HG02870 (cell line): Measurements from ENCODE around the gene LRIG2.
"Not testable (repeated sequence)": the region's sequence is repeated elsewhere in the genome, so short reads cannot be mapped to it uniquely, and the experiment has no call there.

Source experiments
- ATAC-seq: cut with Tn5 transposase; IDR thresholded peaks from one replicate; pipeline ENCODE4 v1.9.1; 2021; ENCODE audit warnings: mild to moderate bottlenecking, moderate library complexity; ENCODE audit not compliant: unreplicated experiment

The LRIG2 gene

DNA sequence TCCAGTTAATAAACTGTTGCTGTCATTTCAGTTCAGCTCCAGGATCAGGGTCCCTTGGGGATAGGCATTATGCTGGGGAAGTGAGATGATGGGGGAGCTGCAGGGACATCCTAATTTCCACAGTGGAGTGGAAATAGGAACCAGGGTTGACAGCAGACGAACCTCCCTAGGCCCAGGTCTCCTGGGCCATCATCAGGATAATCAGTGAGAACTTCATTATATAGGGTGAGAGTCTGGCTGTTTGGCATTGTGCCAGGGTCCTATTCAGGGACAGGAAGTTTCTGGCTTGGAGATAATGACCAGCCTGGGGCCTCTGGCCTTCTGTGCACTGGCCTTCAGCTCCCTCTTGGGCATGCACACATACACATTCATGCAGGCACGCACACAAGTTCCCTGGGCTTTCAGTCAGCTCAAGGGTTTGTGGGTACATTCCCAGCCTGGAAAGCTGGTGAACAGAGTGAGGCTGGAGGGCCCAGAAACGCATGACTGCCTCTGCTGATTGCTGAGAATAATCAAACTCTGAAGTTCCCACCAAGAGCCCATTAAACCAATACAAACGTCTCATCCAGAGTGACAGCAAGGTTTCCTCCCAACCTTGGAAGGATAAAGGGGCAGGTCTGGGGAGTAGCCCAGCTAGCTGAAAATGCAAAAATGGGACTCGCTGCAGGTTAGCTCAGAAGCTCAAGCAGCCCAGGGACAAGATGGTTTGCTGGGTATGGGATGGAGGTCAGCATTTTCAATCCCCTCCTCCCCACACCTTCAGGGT is 13.9 kb upstream of the LRIG2 start:
- no peak for ATAC-seq

DNA sequence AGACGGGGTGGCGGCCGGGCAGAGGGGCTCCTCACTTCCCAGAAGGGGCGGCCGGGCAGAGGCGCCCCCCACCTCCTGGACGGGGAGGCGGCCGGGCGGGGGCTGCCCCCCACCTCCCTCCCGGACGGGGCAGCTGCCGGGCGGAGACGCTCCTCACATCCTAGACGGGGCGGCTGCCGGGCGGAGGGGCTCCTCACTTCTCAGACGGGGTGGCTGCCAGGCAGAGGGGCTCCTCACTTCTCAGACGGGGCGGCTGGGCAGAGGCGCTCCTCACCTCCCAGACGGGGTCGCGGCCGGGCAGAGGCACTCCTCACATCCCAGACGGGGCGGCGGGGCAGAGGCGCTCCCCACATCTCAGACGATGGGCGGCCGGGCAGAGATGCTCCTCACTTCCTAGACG is 9.5 kb upstream of the LRIG2 start:
- ATAC-seq, result not testable (repeated sequence)

DNA sequence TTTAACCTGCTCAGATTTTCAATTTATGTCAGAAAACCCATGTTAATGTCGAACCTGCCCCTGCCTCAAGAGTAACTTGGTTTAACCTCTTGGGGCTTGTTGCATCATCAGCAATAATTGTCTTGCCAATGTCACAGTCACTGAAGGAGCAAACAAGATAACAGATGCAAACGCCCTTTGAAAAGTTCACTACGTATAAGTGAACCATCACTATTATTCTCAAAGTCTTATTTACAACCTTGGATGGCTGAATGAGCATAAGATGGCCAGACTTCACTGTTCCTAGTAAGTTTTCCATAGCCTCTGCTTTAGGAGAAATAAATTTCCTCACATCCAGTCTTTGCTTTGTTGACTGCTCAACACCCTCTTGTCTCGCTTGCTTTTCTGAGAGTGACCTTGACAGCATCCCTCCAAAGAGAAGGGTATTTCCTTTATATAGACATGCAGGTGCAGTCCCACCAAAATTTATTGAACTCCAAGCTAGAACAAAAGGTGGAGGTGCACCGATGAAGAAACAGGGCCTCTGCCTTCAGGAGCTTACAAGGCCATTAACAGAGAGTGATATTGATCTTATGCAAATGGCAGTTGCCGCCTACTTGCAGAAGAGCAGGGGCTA is 749 bp upstream of the LRIG2 start:
- no peak for ATAC-seq

DNA sequence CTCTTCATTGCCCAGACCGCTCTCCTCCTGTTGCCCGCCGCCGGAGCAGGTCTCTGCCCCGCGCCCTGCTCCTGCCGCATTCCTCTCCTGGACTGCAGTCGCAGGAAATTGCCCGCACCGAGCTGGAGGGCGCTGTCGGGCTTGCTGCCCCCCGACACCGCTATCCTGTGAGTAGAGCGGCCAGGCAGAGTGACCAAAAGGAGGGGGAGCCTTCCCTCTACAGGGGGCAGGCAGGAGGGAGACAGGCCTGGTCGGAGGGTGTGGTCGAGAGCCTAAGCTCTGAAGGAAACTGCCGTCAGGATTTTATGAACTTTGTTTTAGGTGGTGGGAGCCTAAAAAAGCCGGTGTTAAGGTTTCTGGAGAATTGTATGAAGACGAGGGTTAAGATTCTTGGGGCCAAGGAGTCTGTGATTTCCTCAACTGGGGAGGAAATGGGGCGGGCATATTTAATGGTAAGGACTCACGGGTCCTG is 517 bp downstream of the LRIG2 start:
- peak; percentile 8 for ATAC-seq

DNA sequence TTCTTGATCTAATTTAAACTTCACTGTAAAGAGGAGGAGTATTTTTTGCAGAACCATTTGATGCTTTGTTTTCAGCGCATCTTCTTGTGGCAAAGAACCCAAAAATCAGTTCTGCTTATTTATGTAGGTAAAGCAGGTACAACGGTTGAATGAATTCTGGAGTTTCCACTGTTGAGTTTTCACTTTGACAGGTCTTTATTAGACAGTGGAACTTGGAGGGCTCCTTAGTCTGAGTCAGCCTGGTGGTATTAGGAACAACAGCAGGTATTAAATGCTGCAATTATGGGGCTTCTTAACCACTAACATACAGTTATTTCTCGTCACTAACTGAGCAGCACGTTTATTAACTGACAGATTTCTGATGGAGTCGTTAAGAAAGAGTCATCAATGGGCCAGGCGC is 1.2 kb downstream of the LRIG2 start:
- ATAC-seq, result no peak

DNA sequence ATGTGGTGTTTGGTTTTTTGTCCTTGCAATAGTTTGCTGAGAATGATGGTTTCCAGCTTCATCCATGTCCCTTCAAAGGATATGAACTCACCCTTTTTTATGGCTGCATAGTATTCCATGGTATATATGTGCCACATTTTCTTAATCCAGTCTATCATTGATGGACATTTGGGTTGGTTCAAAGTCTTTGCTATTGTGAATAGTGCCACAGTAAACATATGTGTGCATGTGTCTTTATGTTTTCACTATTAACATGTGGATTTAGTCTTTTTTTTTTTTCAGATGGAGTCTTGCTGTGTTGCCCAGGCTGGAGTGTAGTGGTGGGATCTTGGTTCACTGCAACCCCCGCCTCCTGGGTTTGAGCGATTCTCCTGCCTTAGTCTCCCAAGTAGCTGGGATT is 5.0 kb downstream of the LRIG2 start:
- ATAC-seq, result not testable (repeated sequence)

DNA sequence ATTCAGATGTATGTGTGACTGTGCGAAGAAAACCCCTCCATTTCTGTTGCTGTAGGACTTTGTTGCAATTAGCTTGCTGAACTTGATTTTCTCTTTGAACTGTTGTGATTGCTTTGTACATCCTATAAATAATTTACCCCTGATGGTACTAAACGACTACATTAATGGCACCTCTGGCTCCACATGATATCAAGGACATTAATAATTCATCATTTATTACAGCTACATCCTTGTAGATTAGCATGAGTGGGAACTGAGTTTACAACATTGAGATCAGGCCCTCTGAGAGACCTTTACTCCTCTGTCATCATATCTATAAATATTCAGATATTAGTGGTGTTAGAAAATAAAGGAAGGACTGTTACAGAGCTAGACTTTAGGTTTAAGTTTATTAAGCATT is 13.5 kb downstream of the LRIG2 start:
- ATAC-seq, result no peak

DNA sequence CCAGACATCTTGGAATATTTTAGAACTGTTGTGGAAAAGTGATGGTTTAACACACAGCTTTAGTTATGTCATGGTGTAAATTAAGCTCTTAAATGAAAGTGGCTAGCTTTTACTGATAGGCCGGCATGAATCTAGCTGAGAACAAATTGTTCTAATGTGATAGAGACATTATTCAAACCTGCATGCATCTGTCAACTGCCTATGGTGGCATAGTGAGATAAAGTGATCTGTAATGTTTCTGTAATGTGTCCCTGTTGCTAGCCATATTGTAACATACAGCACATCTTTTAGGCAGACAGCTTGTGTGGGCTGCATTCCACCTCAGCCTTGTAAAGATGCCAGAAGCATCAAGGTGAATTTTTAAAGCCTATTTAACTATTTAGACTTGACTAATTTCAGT is 16.0 kb downstream of the LRIG2 start:
- no peak for ATAC-seq

DNA sequence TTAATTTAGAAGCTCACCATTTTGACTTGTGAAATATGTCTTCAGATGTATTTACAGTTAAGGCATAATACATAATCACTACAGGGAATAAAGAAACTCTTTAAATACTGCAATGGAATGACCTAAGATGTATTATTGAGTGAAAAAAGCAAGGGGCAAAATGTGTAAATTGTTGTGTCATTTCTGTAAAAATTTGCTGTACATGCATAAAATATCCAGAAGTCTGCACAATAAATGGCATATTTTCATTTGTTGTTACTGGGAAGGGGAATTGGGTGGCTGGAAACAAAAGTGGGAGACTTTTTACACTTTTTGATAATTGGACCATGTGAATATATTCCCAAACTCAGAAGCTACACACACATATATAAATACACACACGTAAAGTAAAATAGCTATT is 17.1 kb downstream of the LRIG2 start:
- no peak for ATAC-seq

DNA sequence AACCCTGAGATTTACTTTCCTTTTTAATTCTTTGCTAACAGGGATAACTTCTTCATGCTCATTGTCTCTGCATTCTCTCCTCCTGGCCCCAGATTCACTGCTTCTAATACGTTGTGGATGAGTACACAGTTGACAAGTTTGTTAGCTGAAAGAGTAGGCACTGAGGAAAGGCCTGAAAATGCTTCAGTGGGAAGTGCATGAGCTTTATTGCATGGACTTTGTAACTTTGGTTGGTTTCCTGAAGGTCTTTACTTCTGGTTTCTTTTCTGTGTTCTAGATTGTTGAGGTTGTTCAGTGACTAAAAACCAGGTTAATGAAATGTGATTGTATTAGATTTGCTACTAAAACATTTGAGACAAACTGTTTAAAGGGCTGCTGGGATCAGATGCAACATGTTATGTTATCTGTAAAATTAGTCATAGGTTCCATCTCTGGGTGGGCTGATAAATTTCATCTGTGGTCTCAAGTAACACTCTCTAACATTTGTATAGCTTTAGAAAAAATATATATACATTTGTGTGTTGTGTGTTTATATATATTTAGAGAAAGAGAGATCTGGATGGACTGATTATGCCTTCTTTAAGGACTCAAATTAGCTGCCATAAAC is 19.1 kb downstream of the LRIG2 start:
- no peak for ATAC-seq

DNA sequence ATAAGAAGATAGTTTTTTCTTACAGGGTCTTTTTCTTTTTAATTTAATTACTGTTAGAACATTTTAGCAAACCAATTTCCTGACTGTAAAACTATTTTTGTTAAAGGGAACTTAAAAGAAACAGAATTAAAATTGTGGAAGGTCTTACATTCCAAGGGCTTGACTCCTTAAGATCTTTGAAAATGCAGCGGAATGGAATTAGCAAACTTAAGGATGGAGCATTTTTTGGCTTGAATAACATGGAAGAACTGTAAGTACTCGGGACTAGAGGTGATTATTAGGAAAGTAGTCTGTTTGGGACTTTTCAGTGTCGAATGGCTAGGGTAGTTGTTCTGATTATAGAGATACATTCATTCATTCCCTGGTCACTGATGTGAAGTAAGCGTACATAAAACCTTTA is 21.5 kb downstream of the LRIG2 start:
- no peak for ATAC-seq

DNA sequence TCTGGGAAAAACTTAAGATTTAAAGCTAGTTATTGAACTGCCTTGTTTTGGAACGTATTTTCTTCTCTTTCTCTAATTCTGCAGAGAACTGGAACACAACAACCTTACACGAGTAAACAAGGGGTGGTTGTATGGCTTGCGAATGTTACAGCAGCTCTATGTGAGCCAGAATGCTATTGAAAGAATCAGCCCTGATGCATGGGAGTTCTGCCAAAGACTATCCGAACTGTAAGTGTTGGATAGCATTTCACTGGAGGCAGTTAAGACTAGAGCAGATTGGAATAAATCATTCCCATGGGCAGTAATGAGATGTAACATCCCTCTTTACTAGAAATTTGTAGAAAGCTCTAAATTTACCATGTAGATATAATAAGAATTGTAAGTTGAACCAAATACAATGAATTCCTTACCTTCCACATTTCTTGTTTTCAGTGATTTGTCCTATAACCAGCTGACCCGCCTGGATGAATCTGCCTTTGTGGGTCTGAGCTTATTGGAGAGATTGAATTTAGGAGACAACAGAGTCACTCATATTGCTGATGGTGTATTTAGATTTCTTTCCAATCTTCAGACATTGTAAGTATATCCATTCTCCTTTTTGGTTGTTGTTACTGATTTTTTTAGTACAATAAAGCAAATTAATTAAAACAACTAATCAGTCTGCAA is 22.9 kb downstream of the LRIG2 start:
- no peak for ATAC-seq

DNA sequence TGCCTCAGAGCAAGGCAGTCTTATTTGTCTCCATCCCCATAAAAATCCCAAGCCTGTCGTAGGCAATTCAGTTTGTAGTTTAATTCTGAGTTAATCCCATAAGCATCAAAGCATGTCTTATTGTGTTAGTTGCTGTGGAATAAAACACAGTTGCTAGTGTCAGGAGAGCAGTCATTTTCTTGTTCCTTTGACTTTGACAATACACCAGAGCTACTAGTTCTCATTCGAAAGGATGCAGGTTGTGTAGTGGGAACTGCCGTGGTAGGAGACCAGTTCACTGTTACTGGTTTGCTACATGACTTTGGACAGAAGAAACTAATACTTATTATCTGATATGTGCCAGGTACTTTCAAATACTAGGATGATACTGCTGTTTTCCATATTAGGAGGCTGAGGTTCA is 23.5 kb downstream of the LRIG2 start:
- no peak for ATAC-seq

DNA sequence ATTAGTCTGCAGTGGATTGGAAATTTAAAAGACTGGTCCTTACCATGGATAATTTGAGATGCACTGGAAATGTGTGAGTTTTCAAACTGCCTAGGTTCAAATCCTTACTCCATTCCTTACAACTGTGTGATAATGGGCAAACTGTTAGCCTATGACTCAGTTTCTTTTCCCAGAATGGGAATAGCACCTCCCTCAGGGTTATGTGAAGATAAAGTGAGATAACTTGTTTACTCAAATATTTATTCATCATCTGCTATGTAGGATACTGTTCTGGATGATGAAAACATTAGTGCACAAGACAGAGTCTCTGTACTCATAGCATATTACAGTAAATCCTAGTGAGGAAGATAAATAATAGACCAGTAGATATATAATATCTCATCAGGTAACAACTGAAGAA is 28.6 kb downstream of the LRIG2 start:
- ATAC-seq, result no peak

DNA sequence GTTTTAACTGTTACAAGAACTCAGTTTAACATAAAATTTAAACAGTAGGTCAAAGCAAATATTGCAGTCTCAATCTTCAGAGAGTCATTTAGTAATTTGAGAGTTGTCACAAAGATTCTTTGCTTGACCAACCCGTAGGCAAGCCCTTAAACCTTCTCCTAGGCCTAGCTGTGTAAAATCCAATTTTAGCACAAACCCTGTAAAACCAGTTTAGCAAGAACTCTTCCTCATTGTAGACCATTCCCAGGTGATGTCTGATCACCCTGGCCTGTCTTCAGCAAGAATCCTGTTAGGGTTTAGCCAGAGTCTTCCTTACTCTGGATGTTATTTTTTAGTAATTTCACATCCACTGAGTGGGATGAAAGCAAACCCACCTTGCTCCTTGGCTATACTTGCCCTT is 30.1 kb downstream of the LRIG2 start:
- no peak for ATAC-seq

DNA sequence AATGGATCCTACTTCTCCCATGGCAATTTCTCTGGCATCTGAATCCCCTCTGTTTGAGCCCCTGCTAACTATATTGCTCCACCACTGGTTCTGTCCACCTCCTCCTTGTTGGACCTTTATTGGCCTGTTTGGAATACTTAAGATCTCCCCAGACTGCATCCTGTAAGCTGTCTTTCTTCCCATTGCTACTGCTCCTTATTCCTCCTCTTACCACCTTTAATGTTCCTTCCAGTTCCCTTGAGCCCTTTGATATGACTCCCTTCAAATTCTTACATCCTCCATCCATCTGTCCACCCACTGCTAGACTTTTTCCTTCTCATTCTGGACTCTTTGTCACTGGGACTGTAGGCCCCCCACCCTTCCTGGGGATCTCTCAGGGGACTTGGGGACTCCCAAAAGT is 31.0 kb downstream of the LRIG2 start:
- no peak for ATAC-seq

DNA sequence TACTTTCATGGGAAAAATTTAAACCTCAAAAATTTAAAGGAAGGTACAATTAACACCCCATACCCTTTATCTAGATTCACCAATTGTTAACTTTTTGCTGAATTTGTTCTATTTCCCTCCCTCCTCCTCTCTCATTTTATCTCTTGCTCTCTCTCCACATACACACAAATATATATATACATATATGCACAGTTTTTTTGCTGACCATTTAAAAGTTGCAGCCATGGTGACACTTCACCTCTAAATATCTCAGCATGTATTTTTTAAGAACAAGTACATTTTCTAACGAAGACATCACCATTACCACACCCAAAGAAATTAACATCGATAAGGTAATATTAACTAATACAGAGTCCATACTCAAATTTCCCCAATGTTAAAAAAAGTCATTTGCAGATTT is 33.9 kb downstream of the LRIG2 start:
- no peak for ATAC-seq

DNA sequence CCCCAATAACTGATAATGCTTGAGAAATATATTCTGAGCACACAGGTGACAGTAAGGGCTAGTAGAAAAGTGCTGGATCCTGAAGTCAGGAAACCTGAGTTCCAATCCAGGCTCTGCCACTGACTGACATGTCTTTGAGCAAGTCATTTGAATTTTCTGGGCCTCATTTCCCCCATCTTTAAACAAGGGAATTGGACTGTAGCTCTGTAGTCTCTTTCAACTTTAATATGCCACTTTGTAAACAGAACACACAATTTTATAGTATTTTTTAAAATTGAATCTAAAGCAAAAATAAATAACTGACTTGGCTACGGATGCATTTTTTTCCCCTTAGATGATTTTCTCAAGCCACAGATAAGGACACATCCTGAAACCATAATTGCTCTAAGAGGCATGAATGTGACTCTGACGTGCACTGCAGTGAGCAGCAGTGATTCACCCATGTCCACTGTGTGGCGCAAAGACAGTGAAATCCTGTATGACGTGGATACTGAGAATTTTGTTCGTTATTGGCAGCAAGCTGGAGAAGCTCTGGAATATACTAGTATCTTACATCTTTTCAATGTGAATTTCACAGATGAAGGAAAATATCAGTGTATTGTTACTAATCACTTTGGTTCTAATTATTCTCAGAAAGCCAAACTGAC is 37.0 kb downstream of the LRIG2 start:
- no peak for ATAC-seq

DNA sequence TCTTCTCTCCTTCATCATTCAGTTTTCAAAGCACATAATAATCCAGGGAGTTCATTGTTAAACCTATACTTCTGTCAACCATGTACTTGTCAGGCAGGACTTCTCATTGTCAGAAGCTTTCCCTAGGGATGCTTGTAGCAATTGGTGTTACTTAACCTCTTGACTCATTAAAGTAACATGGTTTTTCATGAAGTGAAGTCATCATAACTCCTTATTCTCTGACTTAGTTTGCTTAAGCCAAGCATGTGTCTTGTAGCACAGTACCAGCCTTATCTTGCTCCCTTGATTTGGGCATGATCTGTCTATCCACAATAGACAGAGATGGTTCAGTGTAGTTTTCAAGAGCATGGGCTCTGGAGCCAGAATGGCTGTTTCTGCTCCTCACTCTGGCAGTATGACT is 45.3 kb downstream of the LRIG2 start:
- no peak for ATAC-seq

DNA sequence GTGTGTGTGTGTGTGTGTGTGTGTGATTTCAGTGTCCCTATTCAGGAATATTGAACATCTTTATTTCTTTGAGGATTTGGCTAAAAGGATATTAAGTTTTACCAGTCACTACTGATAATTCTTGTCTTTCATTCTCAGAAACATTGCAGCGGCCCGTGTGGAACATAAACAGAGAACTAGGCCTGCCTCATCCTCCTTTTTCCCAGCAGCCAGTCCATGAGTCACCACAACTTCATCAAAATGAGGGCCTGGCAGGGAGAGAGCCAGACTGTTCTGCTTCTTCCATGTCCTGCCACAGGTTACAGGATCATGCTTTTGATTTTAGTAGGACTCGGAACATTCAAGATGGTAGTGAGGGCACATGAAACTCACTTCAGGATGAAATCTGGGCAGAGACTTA is 50.7 kb downstream of the LRIG2 start:
- ATAC-seq, result no peak

DNA sequence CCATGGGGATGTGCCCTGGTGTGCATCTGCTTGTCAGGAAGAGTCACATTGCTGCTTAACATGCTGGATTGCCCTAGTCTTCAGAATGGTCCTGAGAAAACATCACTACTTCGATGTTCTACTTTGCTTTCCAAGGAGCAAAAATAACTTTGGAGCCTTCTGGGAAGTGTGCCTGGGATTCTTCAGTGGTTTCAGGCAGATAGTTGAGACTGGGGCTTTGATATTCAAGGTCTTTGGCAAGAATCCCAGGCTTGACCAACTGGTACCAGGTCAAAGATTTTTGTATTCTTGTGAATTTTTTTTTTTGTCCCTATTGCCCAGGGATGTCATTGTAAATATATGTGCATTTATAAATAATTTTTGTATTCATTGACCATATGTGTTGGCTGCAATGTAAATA is 51.4 kb downstream of the LRIG2 start:
- no peak for ATAC-seq
